ENCODE data around the gene ILDR2. TPM values are rescaled to one million over a fixed set of nuclear protein-coding genes. Genes with fewer than 3 reads are reported as not detected.

ILDR2 gene
- total RNA-seq, 4 donors from 2014 or later = 0.04 to 0.57 (median 0.21) TPM; not detected in 1

- DNase-seq = no peak
- peaks cover 0 to 98% (median 5%) of the 10 kb centered on the region in 3 donors for H3K36me3 ChIP-seq
- H3K27me3 ChIP-seq = no peaks in the 10 kb centered on the region
- 71 to 93% methylated on average over 2 to 3 of the region's 5 CpGs for WGBS, 2 donors
- TF ChIP-seq POLR2A (IDR thresholded peaks at IDR 0.05) (no peak), CTCF (IDR thresholded peaks at IDR 0.05) (no peak)
- H3K4me1 ChIP-seq = no peaks in the 10 kb centered on the region
- intact Hi-C loops (cut with DNase I) = no loop called here
- H3K4me3 ChIP-seq = no peak overlapping the region
- H3K27ac ChIP-seq = no peak overlapping the region
- no peaks in the 10 kb centered on the region for H3K9me3 ChIP-seq
Measured at GRCh38 chr1:166859597-166859996, 115.7 kb downstream of the ILDR2 start.

DNA sequence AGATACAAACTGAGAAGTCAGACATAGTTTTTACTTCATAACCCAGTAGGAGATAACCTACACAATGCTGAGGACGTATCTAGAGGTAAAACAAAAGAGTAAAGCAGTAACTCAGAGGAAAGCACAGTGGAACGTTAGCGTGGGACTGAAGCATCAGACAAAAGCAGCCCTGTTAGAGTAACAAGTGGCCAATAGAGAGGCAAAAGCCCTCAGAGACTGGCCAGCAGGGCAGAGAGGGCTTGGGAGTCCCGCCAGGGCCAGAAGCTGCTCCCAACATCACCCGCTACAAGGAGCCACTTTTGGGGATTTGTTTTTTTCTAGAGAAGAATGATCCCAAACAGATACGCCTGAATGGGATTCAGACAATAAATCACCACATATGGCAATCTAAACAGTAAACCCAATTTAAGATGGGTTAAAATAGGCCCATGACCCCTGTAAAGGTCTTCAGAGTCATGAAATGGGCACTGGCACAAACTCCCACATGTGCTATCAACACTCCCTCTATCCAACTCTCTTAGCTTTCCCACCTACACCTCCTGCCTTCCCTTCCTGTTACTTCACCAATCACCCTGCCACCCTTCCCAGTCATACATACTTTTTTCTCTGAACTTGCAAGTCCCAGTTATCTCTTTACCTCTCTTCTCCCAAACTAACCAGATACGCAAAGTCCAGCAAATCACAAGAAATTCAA is 116.5 kb downstream of the ILDR2 start:
- TF ChIP-seq CTCF (IDR thresholded peaks at IDR 0.05) (no peak), POLR2A (IDR thresholded peaks at IDR 0.05) (no peak)
- no peaks in the 10 kb centered on the region for H3K27me3 ChIP-seq
- H3K27ac ChIP-seq = no peak overlapping the region
- no peak overlapping the region for H3K4me3 ChIP-seq
- H3K4me1 ChIP-seq = no peaks in the 10 kb centered on the region
- H3K36me3 ChIP-seq = peaks cover 0 to 99% (median 5%) of the 10 kb centered on the region in 3 donors
- no peaks in the 10 kb centered on the region for H3K9me3 ChIP-seq
- intact Hi-C loops (cut with DNase I) = no loop called here
- 73 to 78% methylated on average over 7 of the region's 7 CpGs for WGBS, 2 donors
- no peak for DNase-seq

Small RNAs within 50 kb of the gene (small RNA-seq; reads per million reads assigned to genes)
- 2.1 to 15.8 (median 13.0) reads per million in 4 donors for gene RNA5SP65

Other genes starting within 250 kb of the ILDR2 start
- gene POGK, start 136.1 kb downstream of the ILDR2 start, total RNA-seq = 10 to 100 TPM; 18.7 to 34.1 (median 25.3) TPM
- gene TADA1, start 99.3 kb downstream of the ILDR2 start, total RNA-seq = 10 to 100 TPM in 2 of 4 donors, 1 to 10 TPM in 2; 7.1 to 17.1 (median 10.7) TPM
- not detected for gene MAEL, start 13.7 kb upstream of the ILDR2 start, total RNA-seq
- not detected for gene GPA33, start 114.8 kb upstream of the ILDR2 start, total RNA-seq
- gene STYXL2, start 118.5 kb upstream of the ILDR2 start, total RNA-seq = under 1 TPM in 1 of 4 donors, not detected in 3; under 0.01 TPM
- 10 to 100 TPM in 1 of 4 donors, 1 to 10 TPM in 3; 7.8 to 10.5 (median 9.2) TPM for gene POU2F1, start 245.3 kb upstream of the ILDR2 start, total RNA-seq

Measured in esophagus squamous epithelium (tissue), 5 donors.